GM21576 (cell line): ENCODE measurements around the gene SHANK3.
"Not testable (repeated sequence)": the region's sequence is repeated elsewhere in the genome, so short reads cannot be mapped to it uniquely, and the experiment has no call there.

Source experiments
- ATAC-seq: cut with Tn5 transposase; IDR thresholded peaks from one replicate; pipeline ENCODE4 v1.9.1; 2021; ENCODE audit warnings: mild to moderate bottlenecking, moderate library complexity; ENCODE audit not compliant: unreplicated experiment

The SHANK3 gene

DNA sequence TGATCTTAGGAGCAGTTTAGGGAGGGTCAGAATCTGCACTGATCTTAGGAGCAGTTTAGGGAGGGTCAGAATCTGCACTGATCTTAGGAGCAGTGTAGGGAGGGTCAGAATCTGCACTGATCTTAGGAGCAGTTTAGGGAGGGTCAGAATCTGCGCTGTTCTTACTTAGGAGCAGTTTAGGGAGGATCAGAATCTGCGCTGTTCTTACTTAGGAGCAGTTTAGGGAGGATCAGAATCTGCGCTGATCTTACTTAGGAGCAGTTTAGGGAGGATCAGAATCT is 28.9 kb upstream of the SHANK3 start:
- ATAC-seq = not testable (repeated sequence)

DNA sequence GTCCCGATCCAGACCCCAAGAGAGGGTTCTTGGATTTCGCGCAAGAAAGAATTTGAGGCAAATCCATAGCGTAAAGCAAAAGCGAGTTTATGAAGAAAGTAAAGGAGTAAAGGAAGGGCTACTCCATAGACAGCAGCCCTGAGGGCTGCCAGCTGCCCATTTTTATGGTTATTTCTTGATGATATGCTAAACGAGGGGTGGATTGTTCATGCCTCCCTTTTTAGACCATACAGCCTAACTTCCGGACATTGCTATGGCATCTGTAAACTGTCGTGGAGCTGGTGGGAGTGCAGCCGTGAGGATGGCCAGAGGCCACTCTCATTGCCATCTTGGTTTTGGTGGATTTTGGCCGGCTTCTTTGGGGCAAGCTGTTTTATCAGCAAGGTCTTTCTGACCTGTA is 19.4 kb upstream of the SHANK3 start:
- no peak for ATAC-seq

GRCh38 chr22:50654664-50655063 is 18.0 kb upstream of the SHANK3 start:
- not testable (repeated sequence) for ATAC-seq

DNA sequence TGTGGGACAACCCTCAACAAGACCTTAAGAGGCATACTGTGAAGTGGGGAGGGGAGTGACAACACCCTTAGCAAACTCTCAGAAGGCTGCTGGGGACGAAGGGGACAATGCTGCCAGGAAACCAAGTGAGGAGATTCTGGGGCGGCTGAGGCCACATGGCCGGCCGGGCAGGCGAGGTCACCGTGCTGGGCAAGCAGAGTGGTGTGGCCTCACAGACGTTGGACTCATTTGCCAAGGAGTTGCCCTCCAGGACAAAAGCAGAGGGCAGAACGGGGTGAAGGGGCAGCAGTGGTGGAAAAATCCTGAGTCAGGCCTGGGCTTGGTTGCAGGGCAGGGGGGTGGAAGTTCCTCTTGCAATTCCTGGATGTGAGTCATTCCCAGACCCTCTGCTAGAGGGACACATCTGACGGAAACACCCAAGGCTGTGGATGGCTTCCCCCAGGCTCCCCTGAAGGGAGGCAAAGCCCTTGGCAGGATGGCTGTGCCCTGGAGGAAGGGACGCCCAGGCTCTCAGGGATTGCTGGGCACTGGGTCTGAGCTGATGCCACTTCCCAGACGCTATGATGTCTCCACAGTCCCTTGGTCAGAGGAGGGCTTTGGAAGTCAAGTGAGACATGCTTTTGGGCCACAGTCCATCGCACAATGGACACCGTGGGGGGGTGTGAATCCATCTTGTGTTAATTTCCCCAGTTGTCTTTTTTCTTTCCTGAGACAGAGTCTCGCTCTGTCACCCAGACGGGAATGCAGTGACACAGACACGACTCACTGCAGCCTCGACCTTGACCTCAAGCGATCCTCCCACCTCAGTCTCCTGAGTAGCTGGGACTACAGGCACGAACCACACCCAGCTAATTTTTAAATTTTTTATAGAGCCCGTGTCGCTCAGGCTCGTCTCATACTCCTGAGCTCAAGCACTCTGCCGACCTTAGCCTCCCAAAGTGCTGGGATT is 16.2 kb upstream of the SHANK3 start:
- no peak for ATAC-seq

GRCh38 chr22:50657925-50658324 is 14.7 kb upstream of the SHANK3 start:
- no peak for ATAC-seq

- not testable (repeated sequence) for ATAC-seq
These were observed 12.9 kb upstream of the SHANK3 start for GRCh38 chr22:50659711-50660110.

DNA sequence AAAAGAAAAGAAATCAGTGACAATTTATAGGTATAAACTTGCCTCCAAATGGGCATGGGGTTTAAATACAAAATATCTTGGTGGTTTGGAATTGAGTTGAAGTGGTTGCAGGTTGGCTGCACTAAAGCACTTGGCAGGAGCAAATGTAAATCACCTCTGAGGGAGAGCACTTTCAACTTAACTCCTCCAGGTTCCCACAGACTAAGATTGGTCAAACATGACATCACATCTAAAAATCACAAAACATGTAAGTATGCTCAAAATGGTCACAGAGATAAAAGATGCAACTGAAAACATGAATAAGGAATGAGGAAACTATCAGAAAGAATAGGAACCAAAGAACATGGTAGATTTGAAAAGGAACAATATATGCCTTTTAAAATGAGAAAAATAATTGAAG is 12.3 kb upstream of the SHANK3 start:
- no peak for ATAC-seq

DNA sequence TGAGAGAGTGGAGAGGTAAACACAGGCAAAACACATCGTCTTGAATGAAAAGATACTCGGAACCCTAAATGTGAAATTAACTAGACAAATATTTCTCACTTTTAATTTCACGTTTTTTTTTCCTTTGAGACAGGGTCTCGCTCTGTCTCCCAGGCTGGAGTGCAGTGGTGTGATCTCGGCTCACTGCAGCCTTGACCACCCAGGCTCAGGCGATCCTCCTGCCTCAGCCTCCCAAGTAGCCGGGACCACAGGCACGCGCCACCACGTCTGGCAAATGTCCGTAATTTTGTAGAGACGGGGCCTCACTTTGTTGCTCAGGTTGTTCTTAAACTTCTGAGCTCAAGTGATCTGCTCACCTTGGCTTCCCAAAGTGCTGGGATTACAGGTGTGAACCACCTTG is 7.4 kb upstream of the SHANK3 start:
- no peak for ATAC-seq

- no peak for ATAC-seq
These were observed 6.9 kb upstream of the SHANK3 start for GRCh38 chr22:50665738-50666137.

DNA sequence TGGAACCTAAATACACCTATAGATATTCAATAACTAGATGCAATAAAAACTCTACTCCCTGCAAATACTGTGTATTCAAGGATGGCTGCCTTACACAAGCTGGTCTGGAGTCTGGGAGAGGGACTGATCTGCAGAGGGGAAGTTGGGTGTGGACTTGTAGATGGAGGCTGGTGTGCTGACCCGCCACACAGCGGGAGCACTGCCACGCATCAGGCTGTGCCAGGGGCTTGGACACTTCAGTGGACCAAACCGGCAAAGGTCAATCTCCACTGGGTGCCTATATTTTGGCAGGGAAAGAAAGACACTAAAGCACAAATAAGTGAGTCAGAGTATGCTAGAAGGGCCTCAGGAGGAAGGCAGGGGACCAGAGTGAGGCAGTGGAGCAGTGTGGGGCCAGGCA is 2.1 kb upstream of the SHANK3 start:
- no peak for ATAC-seq

DNA sequence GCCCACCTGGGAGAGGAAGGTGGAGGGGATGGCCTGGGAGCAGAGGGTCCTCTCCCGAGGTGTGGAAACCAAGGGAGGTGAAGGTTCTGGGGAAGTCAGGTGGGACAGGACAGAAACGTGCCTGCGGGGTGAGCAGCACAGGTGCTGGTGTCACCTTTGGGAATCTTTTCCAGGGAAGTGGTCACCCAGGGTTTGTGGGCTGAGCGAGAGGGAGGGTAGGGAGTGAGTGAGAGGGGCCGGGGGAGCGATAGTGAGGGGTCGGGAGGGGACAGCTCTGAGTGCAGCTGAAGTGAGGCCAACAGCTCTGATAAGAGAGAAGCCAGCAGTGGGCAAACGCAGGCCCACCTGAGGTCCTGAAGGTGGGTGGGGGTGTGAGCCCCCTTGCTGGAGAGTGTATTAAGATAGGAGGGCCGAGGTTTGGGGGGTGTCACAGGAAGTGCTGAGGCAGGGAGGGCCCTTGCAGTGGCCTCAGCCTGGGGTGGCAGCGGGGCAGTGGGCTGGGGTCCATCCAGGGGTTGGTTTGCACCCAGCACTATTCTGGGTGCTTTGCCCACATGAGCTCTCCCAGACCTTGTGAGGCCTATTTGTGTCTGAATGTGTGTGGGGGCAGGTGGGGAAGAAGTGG is 1.6 kb upstream of the SHANK3 start:
- ATAC-seq = no peak

GRCh38 chr22:50671641-50672040 is 982 bp upstream of the SHANK3 start:
- no peak for ATAC-seq

DNA sequence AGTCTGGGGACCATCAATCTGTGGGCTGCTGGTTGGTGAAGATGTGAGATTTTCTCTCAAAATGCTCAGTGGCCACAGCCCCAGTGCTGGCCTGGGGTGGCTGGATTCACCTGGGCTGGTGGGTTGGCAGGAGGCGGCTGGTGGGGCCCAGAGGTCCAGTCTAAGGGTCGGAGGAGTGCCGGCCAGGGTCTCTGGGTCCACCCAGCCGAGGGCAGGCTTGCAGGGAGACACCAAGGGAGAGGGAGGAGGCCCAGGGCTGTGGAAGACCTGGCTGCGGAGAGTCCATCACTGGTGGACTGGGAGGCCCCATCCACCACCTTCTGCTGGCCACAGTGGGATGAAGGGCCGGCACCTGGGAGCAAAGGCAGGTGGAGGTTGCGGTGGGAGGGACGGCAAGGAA is 582 bp upstream of the SHANK3 start:
- no peak for ATAC-seq

- ATAC-seq = no peak
These were observed 857 bp downstream of the SHANK3 start for GRCh38 chr22:50673231-50674129.

DNA sequence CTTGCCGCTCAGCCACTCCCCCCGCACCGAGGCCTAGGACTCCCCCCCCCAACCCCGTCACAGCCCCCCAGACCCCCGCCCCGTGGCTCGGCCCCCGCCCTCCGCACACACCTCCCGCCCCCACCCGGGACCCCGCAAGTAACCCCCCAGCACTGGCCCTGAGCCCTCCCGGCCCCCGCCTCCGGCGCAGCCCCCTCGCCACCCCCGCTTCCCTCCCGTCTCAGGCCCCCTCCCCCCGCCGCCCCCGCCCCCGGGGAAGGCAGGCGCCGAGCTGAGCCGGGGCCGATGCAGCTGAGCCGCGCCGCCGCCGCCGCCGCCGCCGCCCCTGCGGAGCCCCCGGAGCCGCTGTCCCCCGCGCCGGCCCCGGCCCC is 1.5 kb downstream of the SHANK3 start:
- no peak for ATAC-seq

GRCh38 chr22:50674606-50675552 is 2.3 kb downstream of the SHANK3 start:
- no peak for ATAC-seq

DNA sequence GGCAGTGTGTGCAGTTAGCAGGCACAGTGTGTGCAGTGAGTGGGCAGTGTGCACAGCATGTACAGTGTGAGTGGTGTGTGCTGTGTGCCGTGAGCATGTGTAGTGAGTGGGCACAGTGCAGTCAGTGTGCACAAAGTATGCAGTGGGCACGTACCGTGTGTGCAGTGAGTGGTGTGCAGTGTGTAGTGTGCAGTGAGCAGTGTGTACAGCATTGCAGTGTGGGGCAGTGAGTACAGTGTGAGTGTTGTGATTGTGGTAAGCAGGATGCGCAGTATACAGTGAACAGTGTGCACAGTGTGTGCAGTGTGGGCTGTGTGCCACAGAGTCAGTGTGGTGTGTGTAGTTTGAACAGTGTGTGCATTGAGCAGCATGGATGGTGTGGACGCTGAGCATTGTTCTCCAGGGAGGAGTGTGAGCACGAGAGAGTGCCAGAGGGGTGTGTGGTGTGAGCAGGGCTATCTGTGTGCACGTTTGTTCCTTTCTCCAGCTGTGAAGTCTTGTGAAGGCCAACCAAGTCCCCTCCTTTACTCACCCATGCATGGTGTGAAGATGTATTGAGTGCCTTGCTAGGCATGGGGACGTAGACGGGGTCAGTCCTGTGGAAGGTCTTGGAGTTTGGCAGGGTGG is 3.0 kb downstream of the SHANK3 start:
- ATAC-seq = no peak

- no peak for ATAC-seq
These were observed 3.6 kb downstream of the SHANK3 start for GRCh38 chr22:50676180-50676636.

- no peak for ATAC-seq
These were observed 4.3 kb downstream of the SHANK3 start for GRCh38 chr22:50676661-50677492.
